HG02610 (cell line): Measurements from ENCODE around the gene LHFPL2.
"Not testable (repeated sequence)": the region's sequence is repeated elsewhere in the genome, so short reads cannot be mapped to it uniquely, and the experiment has no call there.

Experiments used
- ATAC-seq: cut with Tn5 transposase; IDR thresholded peaks from one replicate; pipeline ENCODE4 v1.9.1; 2021; ENCODE audit warnings: mild to moderate bottlenecking, moderate library complexity; ENCODE audit not compliant: unreplicated experiment

Gene LHFPL2, protein sequence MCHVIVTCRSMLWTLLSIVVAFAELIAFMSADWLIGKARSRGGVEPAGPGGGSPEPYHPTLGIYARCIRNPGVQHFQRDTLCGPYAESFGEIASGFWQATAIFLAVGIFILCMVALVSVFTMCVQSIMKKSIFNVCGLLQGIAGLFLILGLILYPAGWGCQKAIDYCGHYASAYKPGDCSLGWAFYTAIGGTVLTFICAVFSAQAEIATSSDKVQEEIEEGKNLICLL

GRCh38 chr5:78648359-78649210, at the start of gene LHFPL2:
LHFPL2 (minus strand) TSS chr5:78648772; CDS start chr5:78510213, 138,559 bp downstream.
- peak; percentile 69 for ATAC-seq

DNA sequence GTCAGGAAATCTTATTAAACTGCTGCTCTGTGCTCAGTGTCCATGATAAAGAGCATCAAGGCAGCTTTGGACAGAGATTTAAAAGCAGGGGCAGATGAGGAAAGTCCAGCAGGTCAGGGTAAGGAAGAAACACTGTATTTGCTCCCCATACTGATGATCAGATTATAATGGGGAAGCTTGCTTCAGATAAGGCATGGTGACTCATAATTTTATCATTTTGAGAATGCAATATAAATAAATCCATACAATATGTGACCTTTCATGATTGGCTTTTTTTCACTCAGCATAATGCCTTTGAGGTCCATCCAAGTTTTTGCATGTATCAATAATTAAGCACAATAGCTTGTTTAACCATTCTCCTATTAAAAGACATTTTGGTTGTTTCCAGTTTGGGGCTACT, 48.1 kb upstream of the LHFPL2 start:
- no peak for ATAC-seq

DNA sequence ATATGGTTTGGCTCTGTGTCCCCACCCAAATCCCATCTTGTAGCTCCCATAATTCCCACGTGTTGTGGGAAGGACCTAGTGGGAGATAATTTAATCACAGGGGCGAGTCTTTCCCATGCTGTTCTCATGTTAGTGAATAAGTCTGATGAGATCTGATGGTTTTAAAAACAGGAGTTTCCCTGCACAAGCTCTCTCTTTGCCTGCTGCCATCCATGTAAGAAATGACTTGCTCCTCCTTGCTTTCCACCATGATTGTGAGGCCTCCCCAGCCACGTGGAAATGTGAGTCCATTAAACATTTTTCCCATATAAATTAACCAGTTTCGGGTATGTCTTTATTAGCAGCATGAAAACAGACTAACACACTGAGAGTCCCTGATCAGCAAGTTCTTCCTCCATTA, 47.5 kb upstream of the LHFPL2 start:
- not testable (repeated sequence) for ATAC-seq

DNA sequence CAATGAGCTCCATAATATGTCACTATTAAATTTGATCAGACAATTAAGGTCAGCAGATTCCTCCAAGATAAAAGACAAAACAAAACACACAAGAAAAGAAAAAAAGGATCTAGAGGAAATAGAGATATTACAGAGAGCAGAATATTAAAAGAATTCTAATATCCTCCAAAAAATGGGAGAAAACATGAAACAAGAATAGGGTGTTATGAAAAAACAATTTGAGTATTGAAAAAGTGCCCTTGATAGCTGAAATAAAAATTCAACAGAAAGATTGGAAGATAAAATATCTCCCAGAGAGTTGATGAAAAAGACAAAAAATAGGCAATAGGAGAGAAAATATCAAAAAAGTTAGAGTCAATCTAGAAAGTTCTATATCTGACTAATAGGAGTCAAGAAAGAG, 44.8 kb upstream of the LHFPL2 start:
- ATAC-seq: no peak

DNA sequence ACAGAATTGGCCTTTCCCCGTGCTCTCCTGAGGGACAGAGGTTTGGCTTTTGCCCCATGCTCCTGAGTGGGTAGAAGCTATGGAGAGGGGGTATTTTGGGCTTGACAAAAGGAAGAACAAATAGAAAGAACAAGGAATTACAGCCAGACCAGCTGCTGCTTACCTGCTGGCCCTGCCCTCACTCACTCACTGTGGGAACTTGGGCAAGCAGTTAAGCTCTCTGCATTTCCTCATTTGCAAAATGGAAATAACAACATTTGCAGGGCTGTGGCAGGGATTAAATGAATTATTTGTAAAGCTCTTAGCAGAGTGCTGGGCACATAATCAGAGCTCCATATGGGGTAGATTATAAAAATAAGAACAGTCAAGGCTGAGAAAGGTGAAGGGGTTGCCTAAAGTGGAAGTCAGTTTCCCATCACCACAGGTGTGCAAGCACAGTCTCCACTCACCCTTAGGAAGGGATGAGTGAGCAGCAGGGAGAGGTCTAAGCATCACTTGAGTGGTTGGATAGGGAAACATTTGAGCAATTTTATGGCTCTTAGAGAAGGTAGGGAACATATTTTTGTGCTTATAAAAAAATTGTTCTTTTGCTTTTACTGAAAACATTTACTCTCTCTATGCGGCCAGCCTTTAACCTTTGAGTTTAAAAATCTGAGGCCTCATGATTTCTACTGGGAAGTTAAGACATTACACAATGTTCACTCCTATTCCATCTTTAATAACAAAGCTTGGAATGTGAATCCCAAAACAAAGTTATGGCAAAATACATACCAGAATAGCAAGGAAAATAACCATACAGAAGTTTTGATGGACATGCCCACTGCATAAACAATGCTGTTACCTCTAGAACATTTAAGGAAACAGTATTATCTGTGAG, 42.8 kb upstream of the LHFPL2 start:
- no peak for ATAC-seq

- ATAC-seq: no peak
Measured at GRCh38 chr5:78690253-78690972, 41.8 kb upstream of the LHFPL2 start.

DNA sequence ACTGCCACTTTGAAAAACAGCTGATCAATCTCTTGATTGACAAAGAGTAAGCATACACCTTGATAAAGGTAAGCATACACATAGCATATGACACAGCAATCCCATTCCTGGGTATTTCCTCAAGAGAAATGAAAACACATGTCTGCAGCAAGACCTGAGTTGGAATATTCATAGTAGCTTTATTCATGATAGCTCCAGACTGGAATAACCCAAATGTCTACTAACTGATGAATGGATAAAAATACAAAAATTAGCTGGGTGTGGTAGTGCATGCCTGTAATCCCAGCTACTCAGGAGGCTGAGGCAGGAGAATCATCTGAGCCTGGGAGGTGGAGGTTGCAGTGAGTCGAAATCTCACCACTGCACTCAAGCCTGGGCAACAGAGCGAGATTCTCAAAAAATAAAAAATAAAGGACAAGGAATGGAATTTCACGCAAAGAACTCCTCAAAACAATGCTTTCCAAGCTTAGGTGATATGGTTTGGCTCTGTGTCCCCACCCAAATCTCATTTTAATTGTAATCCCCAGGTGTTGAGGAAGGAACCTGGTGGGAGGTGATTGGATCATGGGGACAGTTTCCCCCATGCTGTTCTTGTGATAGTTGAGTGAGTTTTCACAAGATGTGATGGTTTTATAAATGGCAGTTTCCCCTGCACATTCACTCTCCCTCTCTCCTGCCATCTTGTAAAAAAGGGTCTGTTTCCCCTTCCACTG, 41.1 kb upstream of the LHFPL2 start:
- ATAC-seq: no peak

GRCh38 chr5:78687514-78687913, 38.9 kb upstream of the LHFPL2 start:
- ATAC-seq: not testable (repeated sequence)

- ATAC-seq: not testable (repeated sequence)
Measured at GRCh38 chr5:78683905-78684304, 35.3 kb upstream of the LHFPL2 start.

- no peak for ATAC-seq
Measured at GRCh38 chr5:78679905-78680304, 31.3 kb upstream of the LHFPL2 start.

- peak; percentile 84 for ATAC-seq
Measured at GRCh38 chr5:78677777-78678668, 29.5 kb upstream of the LHFPL2 start.

GRCh38 chr5:78675956-78676730, 27.6 kb upstream of the LHFPL2 start:
- no peak for ATAC-seq

DNA sequence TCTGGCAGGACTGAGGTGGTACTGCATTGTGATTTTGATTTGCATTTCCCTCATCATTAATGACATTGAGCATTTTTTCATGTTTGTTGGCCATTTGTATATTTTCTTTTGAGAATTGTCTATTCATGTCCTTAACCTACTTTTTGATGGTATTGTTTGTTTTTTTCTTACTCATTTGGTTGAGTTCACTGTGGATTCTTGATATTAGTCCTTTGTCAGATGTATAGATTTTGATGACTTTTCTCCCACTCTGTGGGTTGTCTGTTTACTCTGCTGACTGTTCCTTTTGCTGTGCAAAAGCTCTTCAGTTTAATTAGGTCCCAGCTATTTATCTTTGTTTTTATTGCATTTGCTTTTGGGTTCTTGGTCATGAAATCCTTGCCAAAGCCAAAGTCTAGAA, 25.3 kb upstream of the LHFPL2 start:
- ATAC-seq: not testable (repeated sequence)

DNA sequence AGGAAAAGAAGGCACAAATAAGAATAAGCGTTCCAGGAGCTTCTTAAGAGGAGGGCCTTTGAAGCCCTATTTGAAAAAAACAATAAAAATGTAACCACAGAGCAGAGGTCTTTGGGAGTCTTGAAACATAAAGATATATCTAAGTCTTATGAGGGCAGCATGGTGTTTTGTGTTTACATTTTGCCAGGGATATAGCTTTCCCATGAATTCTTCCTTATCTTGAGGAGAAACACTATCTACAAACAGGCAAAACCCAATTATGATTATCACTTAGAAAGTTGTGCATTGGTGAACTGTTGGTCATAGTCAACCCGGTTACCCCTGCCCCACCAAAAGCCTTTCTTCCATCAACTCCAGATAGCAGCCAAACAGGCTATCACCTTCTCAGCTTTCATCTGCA, 23.6 kb upstream of the LHFPL2 start:
- no peak for ATAC-seq

- ATAC-seq: no peak
Measured at GRCh38 chr5:78671609-78672008, 23.0 kb upstream of the LHFPL2 start.

DNA sequence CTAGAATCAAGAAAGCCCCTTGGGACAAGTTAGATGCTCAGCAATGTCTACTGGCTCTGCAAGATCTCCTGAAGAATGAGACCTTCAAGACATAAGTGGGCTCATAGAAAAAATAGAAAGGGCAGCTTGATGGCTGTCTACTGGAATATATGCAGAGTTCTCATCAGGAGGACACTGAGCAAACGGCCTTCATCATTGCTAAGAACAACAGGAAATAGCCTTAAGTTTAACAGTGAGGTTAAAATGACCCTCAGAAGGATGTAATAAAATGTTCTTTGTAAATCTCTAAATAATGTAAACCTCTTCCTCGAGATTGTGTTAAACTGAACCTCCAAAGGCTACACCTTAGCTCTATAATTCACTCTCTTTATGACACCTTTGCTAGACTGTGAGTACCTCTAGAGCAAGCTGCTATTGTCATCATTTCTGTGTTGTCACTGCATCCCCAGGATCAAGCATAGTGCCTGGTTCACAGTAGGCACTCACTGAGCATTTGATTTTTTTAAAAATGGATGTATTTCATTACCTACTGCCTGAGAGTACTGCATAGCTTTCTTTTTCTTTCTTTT, 22.2 kb upstream of the LHFPL2 start:
- ATAC-seq: no peak

DNA sequence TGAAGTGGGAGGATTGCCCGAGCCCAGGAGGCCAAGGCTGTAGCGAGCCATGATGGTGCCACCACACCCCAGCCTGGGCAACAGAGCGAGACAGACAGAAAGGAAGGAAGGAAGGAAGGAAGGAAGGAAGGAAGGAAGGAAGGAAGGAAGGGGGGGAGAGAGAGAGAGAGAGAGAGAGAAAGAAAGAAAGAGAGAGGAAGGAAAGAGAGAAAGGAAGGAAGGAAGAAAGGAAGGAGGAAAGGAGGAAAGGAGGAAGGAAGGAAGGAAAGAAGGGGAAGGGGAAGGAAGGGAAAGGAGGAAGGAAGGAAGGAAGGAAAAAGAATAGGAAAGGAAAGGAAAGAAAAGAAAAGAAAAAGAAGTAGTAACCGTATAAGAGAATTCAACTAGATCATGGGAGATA, 20.8 kb upstream of the LHFPL2 start:
- no peak for ATAC-seq
